ENCODE measurements around the gene OBSCN. TPM values are rescaled to one million over a fixed set of nuclear protein-coding genes. Genes with fewer than 3 reads are reported as not detected.
"Not testable (repeated sequence)": the region's sequence is repeated elsewhere in the genome, so short reads cannot be mapped to it uniquely, and the experiment has no call there.

The OBSCN gene
- polyA plus RNA-seq, 4 donors, result 14.3 to 42.9 (median 24.9) TPM

- DNase-seq (ENCODE audit: low read depth in 4 of 4, low spot score in 3 of 4), result no peak
These were observed 22.2 kb upstream of the OBSCN start for GRCh38 chr1:228185641-228185965.

DNA sequence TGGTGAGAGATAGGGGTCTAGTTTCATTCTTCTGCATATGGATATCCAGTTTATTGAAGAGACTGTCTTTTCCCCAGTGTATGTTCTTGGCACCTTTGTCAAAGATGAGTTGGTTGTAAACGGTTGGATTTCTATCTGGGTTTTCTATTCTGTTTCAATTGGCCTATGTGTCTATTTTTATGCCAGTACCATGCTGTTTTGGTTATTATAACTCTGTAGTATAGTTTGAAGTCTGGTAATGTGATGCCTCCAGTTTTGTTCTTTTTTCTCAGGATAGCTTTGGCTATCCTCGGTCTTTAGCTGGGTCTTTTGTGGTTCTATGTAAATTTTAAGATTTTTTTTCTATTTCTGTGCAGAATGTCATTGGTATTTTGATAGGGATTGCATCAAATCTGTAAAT lies 19.6 kb upstream of the OBSCN start:
- DNase-seq (ENCODE audit: low read depth in 4 of 4, low spot score in 3 of 4), result not testable (repeated sequence)

- DNase-seq (ENCODE audit: low read depth in 4 of 4, low spot score in 3 of 4), result no peak
These were observed 17.7 kb upstream of the OBSCN start for GRCh38 chr1:228190182-228190581.

DNA sequence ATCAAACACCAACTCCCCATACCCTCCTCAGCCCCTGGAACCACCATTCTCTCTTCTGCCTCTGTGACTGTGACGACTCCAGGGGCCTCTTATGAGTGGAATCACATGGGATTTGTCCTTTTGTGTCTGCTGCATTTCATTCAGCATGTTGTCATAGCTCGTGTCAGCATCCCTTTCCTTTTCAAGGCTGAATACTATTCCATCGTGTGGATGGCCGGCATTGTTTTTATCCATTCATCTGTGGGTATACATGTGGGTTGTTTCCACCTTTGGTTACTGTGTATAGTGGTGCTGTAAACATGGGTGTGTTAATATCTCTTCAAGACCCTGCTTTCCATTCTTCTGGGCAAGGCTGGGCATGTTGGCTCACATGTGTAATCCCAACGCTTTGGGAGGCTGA lies 17.1 kb upstream of the OBSCN start:
- no peak for DNase-seq (ENCODE audit: low read depth in 4 of 4, low spot score in 3 of 4)

DNA sequence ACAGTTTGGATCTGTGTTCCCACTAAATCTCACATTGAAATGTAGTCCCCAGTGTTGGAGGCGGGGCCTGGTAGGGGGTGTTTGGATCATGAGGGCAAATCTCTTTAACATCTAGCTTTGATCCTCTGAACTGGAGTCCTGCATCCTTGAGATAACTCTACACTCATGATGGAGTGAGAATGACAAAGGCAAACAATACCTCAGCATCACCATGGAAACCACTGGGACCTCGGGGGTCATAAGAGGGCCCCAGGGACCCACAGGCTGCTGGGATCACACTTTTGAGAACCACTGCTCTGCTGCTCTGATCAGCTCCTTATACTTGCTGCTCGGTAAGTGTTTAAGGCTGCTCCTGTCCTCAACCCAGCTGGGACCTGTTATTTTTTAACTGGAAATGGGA lies 13.4 kb upstream of the OBSCN start:
- DNase-seq (ENCODE audit: low read depth in 4 of 4, low spot score in 3 of 4), result no peak

GRCh38 chr1:228194921-228195812 lies 12.7 kb upstream of the OBSCN start:
- DNase-seq (ENCODE audit: low read depth in 4 of 4, low spot score in 3 of 4), result no peak

DNA sequence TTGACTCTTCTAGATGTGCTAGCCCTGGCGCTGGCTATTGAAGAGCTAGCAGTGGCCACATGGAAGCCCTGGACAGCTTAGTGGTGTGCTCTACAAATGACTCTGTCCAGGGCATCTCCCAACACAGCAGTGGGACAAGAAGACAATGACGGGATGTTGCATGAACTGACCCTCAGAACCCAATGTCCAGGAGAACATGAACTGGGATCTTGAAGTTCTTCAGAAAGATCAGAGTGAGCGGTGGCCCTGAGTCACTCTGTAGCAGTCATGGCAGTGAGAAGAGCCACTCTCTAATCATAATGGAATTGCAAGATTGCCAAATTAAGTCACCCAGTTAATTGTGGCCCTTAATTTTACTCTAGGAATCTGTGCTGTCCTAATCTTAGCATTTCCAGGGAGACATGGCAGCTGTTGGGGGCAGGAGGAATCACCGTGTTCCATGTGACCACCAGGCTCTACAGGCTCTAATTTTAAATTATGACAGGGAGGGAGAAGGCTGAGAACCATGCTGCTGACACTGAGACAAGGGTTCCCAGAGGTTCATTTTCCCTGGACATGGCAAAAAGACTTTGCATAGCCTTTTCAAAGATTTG lies 10.2 kb upstream of the OBSCN start:
- no peak for DNase-seq (ENCODE audit: low read depth in 4 of 4, low spot score in 3 of 4)

DNA sequence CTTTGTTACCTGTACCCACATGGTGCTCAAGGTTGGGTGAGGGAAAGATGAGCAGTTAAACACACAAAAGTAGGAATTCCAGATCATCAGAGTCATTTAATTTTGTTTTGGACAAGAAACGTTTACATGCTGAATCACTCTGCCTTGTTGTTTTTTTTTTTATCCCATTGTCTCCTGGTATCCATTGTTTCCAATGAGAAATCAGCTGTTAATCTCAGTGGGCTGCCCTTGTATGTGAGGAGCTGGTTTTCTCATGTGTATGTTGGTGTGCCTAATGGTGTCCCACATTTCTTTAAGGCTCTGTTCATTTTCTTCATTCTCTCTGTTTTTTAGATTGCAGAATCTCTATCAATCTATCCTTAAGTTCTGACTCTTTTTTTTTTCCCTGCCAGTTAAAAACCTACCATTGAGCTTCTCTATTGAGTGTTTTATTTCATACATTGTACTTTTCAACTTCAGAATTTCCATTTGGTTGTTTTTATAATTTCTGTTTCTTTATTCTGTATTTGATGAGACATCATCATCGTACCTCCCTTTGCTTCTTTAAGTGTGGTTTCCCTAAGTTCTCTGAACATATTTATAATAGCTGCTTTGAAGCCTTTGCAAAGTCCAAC lies 8.8 kb upstream of the OBSCN start:
- DNase-seq (ENCODE audit: low read depth in 4 of 4, low spot score in 3 of 4), result no peak

DNA sequence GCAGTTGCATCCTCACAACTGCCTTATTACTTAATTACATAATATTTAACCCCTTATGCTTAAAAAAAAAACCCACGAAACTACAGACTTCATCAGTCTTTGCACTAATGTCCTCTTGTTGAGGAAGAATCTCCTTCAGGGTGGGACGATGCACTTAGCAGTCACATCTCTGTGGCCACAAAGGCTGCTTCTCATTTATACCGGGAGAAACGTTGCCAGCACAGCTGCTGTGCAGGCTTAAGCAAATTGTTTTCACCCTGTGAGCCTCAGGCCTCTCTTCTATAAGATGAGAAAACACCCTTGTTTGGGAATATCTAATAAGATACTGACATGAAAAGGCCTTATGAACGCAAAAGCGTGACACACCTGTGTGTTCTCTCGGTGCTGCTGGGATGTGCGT lies 2.9 kb upstream of the OBSCN start:
- no peak for DNase-seq (ENCODE audit: low read depth in 4 of 4, low spot score in 3 of 4)

DNA sequence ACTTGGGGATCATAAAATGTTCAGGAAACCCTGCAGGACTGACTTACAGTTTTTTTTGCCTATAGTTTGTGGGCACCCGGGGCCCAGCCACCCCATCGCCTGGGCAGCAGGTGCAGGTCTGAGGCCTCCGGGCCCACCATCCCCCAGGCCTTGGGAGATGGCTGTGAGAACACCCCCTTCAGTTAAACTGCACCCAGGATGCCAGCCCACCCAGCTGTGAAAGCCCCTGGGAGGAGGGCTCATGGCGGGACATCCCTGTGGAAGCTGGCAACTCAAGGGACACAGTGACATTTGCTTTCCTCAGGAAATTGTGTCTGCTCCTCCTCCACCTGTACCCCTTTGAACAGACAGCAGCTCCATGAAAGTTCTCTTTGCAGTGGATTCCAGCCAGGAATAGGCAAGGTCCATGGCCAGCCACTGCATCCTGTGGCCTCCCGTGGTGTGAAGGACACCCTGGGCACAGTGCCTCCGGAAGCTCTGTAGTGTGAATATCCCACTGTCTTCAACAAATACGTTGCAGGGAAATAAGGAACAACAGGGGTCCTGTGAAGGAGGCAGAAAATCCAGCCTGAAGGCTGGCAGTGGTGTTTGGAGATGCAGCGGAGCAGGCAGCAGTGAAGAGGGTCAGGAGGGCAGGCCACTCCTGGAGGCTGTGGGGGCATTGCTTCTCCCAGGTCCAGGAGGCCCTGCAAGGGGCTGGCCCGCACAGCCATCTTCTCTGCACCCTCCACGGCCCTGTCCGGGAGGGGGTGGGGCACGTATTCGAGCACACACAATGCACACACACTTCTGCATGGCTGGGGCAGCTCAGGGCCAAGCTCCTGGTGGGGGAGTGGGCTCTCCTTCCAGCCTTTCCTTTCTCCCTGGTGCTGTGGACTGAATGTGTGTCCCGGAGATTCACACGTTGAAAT lies 2.1 kb upstream of the OBSCN start:
- DNase-seq (ENCODE audit: low read depth in 4 of 4, low spot score in 3 of 4), result no peak

GRCh38 chr1:228206582-228207351 lies 1.1 kb upstream of the OBSCN start:
- DNase-seq (ENCODE audit: low read depth in 4 of 4, low spot score in 3 of 4), result no peak

GRCh38 chr1:228207381-228207810 lies 448 bp upstream of the OBSCN start:
- no peak for DNase-seq (ENCODE audit: low read depth in 4 of 4, low spot score in 3 of 4)

DNA sequence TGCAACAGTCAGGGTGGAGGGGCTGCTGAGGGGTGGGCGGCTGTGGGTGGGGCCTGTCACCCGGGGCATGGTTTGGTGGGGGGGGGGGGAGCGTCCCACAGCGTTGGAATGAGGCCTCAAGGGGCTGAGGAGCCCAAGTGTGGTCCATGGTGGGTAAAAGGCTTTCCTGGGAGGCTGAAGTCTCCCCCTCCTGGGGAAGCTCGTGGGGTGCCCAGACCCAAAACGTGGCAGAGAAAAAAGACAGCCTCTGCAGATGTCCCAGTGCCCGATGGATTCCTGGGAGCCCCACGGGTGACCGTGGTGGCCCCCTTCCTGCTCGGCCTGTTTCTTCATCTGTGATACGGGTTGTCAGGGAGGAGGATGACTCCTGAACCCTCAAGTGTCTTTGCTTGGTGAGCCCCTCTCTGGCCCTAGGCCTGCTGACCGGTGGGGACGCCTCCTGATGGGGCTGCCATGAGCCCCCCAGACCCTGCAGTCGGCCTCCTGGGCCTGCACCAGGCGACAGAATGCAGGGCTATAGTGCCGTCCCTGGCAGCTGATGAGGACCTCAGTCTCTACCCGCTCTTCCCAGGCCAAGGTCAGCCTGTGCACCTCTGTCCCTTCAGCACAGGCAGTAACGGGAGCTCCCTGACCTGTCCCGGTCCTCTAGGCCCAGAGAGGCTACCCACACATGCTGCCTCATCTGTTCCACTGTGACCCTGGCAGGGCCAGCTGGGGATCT lies 1.1 kb downstream of the OBSCN start:
- no peak for DNase-seq (ENCODE audit: low read depth in 4 of 4, low spot score in 3 of 4)

DNA sequence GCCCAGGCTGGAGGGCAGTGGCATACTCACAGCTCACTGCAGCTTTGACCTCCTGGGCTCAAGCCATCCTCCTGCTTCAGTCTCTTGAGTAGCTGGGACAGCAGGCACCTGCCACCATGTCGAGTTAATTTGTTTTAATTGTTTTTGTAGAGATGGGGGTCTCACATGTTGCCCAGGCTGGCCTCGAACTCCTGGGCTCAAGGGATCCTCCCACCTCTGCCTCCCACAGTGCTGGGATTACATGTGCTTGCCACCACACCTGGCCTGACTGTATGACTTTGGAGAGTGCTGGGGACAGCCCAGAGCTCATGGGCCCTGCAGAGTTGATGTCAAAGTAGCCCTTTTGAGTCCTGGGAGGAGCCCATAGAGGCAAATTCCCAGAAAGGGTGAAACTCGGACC lies 1.8 kb downstream of the OBSCN start:
- DNase-seq (ENCODE audit: low read depth in 4 of 4, low spot score in 3 of 4), result no peak

- DNase-seq (ENCODE audit: low read depth in 4 of 4, low spot score in 3 of 4), result no peak
These were observed 2.3 kb downstream of the OBSCN start for GRCh38 chr1:228210076-228210651.

- no peak for DNase-seq (ENCODE audit: low read depth in 4 of 4, low spot score in 3 of 4)
These were observed 3.1 kb downstream of the OBSCN start for GRCh38 chr1:228210712-228211530.

- DNase-seq (ENCODE audit: low read depth in 4 of 4, low spot score in 3 of 4), result no peak
These were observed 3.9 kb downstream of the OBSCN start for GRCh38 chr1:228211531-228212414.

Measured in left renal pelvis (tissue), 4 donors.